Fibroblast of pulmonary artery (primary cell): ENCODE data around the gene RSPH9.

ENCODE experiments used
- DNase-seq: peaks from one replicate; pipeline ENCODE4 v3.0.0-alpha.2; 2010; ENCODE audit warnings: low read depth
- H3K4me3 ChIP-seq: replicated peaks from 2 replicates; pipeline ENCODE4 v1.5.1; 2011; ENCODE audit warnings: low read depth, mild to moderate bottlenecking, control low read depth, low read length, moderate library complexity
- TF ChIP-seq, protein P1 (sequence below): IDR thresholded peaks from 2 replicates; pipeline ENCODE4 v1.5.1; 2011; ENCODE audit warnings: mild to moderate bottlenecking, control low read depth, low read length, inconsistent platforms; ENCODE audit errors: missing control alignments

RSPH9 gene

DNA sequence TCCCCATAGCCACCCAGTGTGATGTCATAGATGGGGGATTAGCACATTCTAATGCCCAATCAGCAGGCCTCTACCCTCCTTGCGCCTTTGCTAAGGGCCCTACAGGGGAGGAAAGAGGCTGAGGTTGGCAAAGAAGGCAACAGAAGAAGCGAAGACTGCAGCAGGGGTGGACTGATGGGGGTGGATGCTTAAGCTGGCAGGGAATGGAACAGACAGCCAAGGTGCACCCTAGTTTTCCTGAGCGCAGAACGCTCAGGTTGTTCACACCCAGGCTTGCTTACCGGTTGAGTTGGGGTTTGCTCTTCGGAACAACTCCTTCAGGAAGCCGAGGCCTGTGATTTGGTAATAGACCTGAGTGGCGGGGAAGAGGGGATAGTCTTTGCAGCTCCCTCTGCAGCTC, 30.1 kb downstream of the RSPH9 start:
- H3K4me3 ChIP-seq = no peak overlapping the region
- no peak for DNase-seq
- TF ChIP-seq, protein P1, sequence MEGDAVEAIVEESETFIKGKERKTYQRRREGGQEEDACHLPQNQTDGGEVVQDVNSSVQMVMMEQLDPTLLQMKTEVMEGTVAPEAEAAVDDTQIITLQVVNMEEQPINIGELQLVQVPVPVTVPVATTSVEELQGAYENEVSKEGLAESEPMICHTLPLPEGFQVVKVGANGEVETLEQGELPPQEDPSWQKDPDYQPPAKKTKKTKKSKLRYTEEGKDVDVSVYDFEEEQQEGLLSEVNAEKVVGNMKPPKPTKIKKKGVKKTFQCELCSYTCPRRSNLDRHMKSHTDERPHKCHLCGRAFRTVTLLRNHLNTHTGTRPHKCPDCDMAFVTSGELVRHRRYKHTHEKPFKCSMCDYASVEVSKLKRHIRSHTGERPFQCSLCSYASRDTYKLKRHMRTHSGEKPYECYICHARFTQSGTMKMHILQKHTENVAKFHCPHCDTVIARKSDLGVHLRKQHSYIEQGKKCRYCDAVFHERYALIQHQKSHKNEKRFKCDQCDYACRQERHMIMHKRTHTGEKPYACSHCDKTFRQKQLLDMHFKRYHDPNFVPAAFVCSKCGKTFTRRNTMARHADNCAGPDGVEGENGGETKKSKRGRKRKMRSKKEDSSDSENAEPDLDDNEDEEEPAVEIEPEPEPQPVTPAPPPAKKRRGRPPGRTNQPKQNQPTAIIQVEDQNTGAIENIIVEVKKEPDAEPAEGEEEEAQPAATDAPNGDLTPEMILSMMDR = no peak

DNA sequence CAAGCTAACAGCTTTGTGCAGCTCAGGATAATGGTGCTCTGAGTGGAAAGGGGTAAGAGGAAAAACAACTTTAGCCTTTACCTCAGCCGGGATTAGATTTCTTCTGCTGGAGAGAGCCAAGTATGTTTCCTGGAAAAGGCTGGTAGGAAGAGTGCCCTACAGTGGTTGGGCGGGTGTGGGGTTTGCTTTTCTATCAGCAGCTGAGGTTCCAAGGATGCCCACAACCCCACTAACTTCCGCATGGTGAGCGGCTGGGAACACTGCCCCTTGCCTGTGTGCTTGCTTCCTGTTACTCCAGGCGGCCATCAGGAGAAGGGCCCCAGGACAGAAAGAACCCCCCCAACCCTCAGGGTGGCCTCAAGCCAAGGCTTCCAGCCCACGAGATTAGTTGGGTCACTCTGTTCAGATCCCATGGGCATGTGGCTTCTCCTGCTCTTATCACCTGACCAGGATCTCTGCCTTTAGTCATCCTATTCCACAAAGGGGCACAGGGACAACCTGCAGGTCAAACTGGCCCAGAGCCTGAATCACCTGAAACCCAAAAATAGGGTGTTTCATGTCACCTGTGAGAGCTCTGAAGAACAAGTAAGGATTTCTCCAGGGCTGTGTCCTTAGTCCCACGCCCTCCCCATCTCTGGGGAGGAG, 32.2 kb downstream of the RSPH9 start:
- H3K4me3 ChIP-seq = no peak overlapping the region
- TF ChIP-seq, protein P1 = no peak
- no peak for DNase-seq

DNA sequence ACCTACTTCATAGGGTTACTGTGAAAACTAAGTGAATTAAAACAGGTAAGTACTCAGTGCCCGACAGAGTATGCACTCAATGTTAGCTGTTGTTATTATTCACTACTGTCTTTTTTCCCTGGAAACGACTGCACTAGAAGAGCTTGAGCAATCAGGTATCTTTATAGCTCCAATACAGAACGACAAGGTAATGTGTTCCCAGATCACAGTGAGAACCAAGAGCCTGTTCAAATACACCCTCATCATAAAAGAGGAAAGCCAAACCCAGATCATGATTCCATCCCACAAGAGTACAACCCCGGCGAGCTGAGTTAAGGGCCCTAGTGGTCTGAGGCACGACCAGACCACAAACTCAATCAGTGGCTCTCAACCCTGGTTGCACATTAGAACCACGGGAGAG, 32.9 kb downstream of the RSPH9 start:
- DNase-seq = no peak
- TF ChIP-seq, protein P1 = no peak

DNA sequence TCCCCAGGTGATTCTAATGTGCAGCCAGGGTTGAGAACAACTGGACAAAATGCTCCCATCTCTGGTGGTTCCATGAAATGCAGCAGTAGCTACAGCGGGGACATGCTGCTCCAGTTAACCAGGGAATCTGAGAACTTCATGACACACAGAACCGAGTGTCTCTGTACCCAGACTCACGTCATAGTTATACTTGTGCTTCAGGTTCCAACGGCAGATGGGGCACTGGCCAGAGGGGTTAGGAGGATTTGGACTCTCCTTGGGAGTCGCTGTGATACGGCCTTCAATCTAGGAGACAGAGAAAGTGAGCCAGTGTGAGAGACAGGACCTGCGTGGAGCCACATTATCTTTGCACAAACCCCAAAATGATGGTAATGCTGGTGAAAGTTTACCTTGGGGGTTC, 33.5 kb downstream of the RSPH9 start:
- no peak overlapping the region for H3K4me3 ChIP-seq
- no peak for DNase-seq
- TF ChIP-seq, protein P1 = no peak

More for the DNA sequence above, 32.9 kb downstream of the RSPH9 start:
- H3K4me3 ChIP-seq = no peak overlapping the region

DNA sequence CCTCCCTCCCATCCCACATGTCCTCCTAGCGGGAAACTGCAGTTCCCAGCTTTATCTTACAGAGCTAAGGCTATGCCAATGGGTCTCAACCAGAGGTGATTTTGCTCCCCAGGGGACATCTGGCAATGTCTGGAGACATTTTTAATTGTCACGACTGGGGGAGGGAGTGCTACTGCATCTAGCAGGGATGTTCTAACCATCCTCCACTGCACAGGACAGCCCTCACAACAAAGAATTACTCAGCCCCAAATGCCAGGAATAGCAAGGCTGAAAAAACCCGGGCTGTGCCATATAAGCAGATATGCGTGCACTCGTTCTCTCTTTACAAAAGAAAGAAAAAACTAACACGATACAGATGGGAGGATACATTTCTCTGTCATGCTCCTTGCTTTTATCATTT, 34.2 kb downstream of the RSPH9 start:
- TF ChIP-seq, protein P1 = no peak
- no peak for DNase-seq
- H3K4me3 ChIP-seq = no peak overlapping the region

DNA sequence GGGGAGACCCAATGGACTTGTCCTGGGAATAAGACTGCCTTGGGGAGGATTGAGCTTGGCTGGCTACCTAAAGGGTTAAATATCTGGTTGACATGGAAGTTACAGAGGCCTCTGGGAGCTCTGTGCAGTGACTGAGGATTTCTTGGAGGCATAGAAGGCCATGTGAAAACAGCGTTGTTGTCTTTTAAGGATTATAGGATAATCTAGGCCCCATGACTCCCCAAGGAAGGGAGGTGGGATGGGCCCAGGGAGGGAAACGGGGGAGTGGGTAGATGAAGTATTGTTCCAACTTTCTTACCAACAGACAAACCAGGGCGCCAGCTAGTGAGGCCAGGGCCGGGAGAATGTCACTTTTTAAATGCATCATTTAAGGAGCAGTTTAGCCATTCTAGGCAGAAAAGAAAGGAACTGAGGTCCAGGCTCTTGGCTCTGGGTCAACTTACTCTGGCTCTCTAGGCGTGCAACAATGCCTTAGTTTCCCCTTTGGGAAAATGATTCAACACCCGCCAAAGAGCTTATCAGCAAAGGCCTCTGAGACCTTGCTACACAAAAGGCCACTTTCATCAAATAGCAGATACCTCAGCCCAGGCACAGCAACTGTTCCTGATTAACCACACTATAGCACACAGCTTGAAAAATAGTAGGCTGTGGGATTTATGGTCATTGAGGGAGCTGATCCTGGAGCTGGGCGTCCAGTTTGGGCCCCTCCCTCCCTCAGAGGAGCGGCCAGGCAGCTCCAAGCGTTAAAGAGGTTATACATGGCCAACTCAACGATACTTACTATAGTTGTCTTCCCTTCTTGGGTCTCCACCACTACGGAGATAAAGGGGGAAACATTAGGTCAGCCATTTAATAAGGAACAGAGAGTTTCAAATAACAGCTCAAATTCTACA, 35.7 kb downstream of the RSPH9 start:
- DNase-seq = no peak
- TF ChIP-seq, protein P1 = no peak

DNA sequence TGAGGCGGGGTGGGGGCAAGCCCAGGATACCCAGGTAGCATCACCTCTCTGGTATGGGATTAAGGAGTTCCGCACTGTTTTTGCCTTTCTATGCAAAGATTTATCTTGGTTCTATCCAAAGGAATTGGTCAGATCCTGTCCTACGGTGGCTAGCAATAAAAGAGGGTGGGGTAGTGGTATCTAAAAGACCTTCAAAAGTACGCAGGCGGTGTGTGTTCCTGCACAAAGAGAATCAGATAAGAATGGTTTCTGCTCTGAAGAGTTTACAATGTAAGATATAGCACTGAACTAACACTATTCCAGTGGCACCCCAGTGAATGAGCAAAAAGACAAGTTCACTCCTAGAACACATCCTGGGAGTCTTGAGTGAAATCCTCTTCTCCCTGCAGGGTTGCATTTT, 36.5 kb downstream of the RSPH9 start:
- no peak overlapping the region for H3K4me3 ChIP-seq
- TF ChIP-seq, protein P1 = no peak
- no peak for DNase-seq

More for the DNA sequence above, 35.7 kb downstream of the RSPH9 start:
- no peak overlapping the region for H3K4me3 ChIP-seq
